Measurements from ENCODE around the gene AP2M1. TPM values are rescaled to one million over a fixed set of nuclear protein-coding genes. Genes with fewer than 3 reads are reported as not detected.

Gene AP2M1
- total and polyA plus RNA-seq, 2 of the 13 experiments (the other 11 are each of a cell fraction or from before 2014, with no cell fraction given): 126 to 146 TPM

DNA sequence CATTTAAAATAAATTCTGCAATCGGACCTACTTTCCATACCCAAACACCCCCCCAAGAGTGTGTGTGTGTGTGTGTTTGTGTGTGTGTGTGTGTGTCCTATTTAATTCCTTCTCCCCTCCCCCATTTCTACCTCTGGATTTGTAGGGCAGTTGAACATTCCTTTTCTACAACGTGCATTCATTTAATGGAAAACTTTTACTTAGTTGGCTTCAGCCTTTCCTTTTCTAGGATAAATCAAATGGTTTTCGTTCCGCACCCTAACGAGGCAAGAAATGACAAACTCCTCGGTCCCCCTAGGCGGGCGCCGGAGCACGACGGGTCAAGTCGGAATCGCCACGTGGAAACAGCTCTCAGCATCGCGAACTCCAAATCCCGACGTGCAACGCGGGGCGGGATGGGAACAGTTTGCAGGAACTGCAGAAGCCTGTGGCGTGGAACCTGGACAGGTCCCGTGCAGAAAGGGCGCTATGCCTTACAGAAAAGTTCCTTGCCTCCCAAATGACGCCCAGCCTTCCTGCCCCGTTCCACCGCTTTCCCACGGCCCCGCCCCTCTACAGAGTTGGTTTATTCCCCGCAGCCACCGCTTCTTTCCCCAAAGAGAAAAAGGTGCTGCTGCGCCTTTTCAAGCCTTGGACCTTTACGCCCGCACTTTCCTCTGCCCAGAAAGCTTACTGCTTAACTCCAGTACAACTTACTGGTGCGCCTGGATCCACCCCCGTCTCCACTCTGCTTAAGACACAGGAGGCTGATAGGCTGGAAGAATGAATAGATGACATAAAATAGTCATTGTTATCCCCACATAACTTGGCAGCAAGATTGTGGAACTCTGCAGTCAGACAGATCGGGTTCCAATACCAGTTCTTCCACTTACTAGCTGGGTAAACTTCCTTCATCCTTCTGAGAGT lies 40.6 kb upstream of the AP2M1 start (continued):
- TF ChIP-seq, protein P1, sequence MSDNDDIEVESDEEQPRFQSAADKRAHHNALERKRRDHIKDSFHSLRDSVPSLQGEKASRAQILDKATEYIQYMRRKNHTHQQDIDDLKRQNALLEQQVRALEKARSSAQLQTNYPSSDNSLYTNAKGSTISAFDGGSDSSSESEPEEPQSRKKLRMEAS (IDR thresholded peaks at IDR 0.05): peak; percentile 99
- TF ChIP-seq KLF11 (CRISPR knock-in tag; IDR thresholded peaks at IDR 0.05): 0 out of 2 replicates have a peak, but pooled peaks have one; percentile 55
- TF ChIP-seq SOX5 (CRISPR knock-in tag; IDR thresholded peaks at IDR 0.05; ENCODE audit: borderline replicate concordance): no peak
- TF ChIP-seq ZNF17 (CRISPR knock-in tag; IDR thresholded peaks at IDR 0.05): no peak
- no peak for TF ChIP-seq ISX (CRISPR knock-in tag; conservative IDR thresholded peaks at IDR 0.05)
- TF ChIP-seq AGO1 (IDR thresholded peaks at IDR 0.05; ENCODE audit: low read depth, low read length, poor library complexity, severe bottlenecking): no peak
- peak; percentile 75 for TF ChIP-seq ZNF441 (CRISPR knock-in tag; IDR thresholded peaks at IDR 0.05; ENCODE audit: borderline replicate concordance)
- TF ChIP-seq, protein P2, sequence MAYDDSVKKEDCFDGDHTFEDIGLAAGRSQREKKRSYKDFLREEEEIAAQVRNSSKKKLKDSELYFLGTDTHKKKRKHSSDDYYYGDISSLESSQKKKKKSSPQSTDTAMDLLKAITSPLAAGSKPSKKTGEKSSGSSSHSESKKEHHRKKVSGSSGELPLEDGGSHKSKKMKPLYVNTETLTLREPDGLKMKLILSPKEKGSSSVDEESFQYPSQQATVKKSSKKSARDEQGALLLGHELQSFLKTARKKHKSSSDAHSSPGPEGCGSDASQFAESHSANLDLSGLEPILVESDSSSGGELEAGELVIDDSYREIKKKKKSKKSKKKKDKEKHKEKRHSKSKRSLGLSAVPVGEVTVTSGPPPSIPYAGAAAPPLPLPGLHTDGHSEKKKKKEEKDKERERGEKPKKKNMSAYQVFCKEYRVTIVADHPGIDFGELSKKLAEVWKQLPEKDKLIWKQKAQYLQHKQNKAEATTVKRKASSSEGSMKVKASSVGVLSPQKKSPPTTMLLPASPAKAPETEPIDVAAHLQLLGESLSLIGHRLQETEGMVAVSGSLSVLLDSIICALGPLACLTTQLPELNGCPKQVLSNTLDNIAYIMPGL (CRISPR knock-in tag; IDR thresholded peaks at IDR 0.05; ENCODE audit: borderline replicate concordance in 1 of 2, low read depth in 1 of 2): peak in 1 of 2 experiments; percentile 47; a peak in 1 of 4 replicates
- TF ChIP-seq GATAD1 (CRISPR knock-in tag; IDR thresholded peaks at IDR 0.05): peak; percentile 81
- TF ChIP-seq, protein P3, sequence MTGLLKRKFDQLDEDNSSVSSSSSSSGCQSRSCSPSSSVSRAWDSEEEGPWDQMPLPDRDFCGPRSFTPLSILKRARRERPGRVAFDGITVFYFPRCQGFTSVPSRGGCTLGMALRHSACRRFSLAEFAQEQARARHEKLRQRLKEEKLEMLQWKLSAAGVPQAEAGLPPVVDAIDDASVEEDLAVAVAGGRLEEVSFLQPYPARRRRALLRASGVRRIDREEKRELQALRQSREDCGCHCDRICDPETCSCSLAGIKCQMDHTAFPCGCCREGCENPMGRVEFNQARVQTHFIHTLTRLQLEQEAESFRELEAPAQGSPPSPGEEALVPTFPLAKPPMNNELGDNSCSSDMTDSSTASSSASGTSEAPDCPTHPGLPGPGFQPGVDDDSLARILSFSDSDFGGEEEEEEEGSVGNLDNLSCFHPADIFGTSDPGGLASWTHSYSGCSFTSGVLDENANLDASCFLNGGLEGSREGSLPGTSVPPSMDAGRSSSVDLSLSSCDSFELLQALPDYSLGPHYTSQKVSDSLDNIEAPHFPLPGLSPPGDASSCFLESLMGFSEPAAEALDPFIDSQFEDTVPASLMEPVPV (CRISPR knock-in tag; IDR thresholded peaks at IDR 0.05): peak; percentile 84
- TF ChIP-seq HOXD1 (CRISPR knock-in tag; IDR thresholded peaks at IDR 0.05): peak; percentile 51; the same call in 1 of the 2 replicates
- TF ChIP-seq, protein P4, sequence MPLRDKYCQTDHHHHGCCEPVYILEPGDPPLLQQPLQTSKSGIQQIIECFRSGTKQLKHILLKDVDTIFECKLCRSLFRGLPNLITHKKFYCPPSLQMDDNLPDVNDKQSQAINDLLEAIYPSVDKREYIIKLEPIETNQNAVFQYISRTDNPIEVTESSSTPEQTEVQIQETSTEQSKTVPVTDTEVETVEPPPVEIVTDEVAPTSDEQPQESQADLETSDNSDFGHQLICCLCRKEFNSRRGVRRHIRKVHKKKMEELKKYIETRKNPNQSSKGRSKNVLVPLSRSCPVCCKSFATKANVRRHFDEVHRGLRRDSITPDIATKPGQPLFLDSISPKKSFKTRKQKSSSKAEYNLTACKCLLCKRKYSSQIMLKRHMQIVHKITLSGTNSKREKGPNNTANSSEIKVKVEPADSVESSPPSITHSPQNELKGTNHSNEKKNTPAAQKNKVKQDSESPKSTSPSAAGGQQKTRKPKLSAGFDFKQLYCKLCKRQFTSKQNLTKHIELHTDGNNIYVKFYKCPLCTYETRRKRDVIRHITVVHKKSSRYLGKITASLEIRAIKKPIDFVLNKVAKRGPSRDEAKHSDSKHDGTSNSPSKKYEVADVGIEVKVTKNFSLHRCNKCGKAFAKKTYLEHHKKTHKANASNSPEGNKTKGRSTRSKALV (CRISPR knock-in tag; IDR thresholded peaks at IDR 0.05): peak; percentile 20; the same call in 1 of the 2 replicates
- TF ChIP-seq, protein P5, sequence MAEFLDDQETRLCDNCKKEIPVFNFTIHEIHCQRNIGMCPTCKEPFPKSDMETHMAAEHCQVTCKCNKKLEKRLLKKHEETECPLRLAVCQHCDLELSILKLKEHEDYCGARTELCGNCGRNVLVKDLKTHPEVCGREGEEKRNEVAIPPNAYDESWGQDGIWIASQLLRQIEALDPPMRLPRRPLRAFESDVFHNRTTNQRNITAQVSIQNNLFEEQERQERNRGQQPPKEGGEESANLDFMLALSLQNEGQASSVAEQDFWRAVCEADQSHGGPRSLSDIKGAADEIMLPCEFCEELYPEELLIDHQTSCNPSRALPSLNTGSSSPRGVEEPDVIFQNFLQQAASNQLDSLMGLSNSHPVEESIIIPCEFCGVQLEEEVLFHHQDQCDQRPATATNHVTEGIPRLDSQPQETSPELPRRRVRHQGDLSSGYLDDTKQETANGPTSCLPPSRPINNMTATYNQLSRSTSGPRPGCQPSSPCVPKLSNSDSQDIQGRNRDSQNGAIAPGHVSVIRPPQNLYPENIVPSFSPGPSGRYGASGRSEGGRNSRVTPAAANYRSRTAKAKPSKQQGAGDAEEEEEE (CRISPR knock-in tag; IDR thresholded peaks at IDR 0.05; ENCODE audit: borderline replicate concordance): peak; percentile 66; the same call in 1 of the 2 replicates
- TF ChIP-seq, protein P6, sequence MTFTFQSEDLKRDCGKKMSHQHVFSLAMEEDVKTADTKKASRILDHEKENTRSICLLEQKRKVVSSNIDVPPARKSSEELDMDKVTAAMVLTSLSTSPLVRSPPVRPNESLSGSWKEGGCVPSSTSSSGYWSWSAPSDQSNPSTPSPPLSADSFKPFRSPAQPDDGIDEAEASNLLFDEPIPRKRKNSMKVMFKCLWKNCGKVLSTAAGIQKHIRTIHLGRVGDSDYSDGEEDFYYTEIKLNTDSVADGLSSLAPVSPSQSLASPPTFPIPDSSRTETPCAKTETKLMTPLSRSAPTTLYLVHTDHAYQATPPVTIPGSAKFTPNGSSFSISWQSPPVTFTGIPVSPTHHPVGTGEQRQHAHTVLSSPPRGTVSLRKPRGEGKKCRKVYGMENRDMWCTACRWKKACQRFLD (CRISPR knock-in tag; IDR thresholded peaks at IDR 0.05; ENCODE audit: borderline replicate concordance): 0 out of 2 replicates have a peak, but pooled peaks have one; percentile 24
- no peak for TF ChIP-seq HMG20A (CRISPR knock-in tag; IDR thresholded peaks at IDR 0.05; ENCODE audit: borderline replicate concordance)
- TF ChIP-seq SNRNP70 (IDR thresholded peaks at IDR 0.05; ENCODE audit: low read depth, low read length): no peak
- TF ChIP-seq SIX1 (CRISPR knock-in tag; IDR thresholded peaks at IDR 0.05; ENCODE audit: borderline replicate concordance): no peak
- TF ChIP-seq ZSCAN9 (CRISPR knock-in tag; IDR thresholded peaks at IDR 0.05; ENCODE audit: borderline replicate concordance): no peak
- TF ChIP-seq KLF6 (CRISPR knock-in tag; IDR thresholded peaks at IDR 0.05): peak; percentile 80; the same call in 1 of the 2 replicates
- no peak for TF ChIP-seq MBD4 (IDR thresholded peaks at IDR 0.05; ENCODE audit: borderline replicate concordance, low read length)
